ENCODE measurements around the gene RASSF4.

The RASSF4 gene

DNA sequence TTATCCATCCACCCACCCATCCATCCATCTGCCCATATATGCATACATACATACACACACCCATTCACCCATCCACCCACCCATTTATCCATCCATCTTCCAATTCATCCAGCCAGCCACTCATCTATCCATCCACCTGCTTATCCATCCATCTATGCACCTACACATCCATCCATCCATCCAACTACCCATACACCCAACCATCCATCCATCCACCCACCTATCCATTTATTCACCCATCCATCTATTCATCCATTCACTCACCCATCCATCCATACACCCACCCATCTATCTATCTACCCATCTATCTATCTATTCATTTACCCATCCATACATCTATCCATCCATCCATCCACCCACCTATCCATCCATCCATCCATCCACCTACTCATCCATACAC, 31.1 kb upstream of the RASSF4 start:
- no peak for DNase-seq

- DNase-seq = no peak
These were observed 30.0 kb upstream of the RASSF4 start for GRCh38 chr10:44929356-44930255.

DNA sequence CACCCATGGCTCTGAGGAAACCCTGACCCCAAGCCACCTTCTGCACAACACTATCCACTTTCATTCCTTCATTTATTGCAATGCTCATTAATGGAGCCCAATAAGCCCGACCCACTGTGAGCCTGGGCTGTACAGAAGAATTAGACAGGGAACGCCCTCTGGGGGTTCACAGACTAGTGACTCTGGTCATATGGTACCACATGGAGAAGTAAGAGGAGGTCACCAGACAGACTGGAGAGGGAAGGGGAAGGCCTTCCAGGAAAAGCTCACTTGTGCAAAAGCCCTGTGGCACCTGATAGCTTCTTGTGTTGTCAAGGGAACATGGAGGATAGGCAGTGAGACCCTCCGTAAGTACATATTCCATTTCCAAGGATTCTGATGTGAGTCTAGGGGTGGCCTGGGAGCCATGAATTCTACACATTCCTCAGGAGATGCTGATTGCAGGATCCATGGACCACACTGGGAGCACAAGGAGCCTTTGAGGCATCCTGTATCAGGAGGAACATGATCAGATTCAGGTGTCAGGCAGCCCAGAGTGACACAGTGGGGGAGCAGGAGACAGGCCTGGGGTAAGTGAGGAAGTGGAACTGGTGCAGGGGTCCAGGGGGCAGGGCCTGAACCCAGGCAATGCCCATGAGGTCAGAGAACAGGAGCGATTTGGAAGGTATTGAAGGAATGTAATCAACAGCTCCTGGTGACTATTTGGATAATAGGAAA, 28.5 kb upstream of the RASSF4 start:
- DNase-seq = no peak

GRCh38 chr10:44931621-44932516, 27.7 kb upstream of the RASSF4 start:
- DNase-seq = no peak

GRCh38 chr10:44932517-44933450, 26.8 kb upstream of the RASSF4 start:
- peak; percentile 26 for DNase-seq

DNA sequence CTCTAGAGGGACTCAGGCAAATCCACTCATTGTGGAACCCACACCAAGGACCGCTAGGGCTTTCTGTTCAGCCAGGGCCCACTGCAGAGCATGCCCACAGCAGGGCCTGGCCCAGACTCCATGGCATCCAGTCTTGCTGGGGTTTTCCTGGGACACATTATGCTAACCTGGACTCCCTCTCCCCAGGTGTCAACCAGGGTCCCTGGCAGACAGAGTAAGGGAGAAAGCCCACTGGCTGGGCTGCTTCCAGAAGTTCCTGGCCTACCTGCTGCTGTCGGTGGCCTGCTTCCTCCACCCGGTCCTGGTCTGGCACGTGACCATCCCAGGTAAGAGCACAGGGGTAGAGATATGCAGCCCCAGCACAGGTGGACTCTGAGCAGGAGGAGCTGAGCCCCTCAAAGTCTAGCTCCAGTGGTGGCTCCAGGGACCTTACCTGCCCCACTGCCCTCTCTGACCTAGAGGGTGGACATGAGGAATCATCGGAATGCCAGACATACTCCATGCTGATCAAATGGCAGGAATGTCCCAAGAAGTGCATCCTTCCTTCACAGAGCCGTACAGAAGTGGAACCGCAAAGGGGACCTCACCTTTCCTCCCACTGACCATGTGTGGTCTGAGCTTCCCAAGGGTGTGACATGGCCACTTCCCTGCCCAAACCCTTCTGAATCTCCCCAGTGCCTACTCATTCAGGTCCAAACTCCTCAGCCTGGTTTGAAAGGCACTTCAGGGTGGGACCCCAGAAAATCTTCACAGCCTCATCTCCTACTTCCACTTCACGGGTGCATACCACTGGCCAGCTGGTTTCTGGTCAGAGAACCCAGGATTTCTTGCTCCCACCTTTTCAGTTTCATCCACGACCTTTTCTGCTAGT, 25.9 kb upstream of the RASSF4 start:
- no peak for DNase-seq

DNA sequence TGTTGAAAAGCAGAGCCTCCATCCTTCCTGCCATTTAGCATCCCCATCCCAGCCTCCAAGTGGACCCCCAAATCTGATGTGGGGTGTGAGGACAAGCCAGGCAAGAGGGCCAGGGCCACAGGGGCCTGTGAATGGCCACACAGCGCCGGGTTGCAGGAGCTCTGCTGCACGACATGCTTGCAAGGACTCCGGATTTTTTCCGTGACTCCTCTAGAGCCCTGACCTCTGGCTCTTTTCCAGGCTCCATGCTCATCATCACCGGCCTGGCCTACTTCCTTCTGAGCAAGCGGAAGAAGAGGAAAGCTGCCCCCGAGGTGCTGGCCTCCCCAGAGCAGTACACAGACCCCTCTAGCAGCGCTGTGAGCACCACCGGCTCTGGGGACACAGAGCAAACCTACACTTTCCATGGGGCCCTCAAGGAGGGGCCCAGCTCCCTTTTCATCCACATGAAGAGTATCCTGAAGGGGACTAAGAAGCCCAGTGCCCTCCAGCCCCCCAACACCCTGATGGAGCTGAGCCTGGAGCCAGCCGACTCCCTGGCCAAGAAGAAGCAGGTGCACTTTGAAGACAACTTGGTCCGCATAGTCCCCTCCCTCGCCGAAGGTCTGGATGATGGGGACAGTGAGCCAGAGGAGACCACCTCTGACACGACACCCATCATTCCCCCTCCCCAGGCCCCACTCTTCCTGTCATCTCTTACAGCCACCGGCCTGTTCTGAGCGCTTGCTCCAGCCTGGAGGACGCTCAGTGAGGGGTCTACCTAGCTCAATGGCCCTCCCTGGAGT, 25.0 kb upstream of the RASSF4 start:
- no peak for DNase-seq

DNA sequence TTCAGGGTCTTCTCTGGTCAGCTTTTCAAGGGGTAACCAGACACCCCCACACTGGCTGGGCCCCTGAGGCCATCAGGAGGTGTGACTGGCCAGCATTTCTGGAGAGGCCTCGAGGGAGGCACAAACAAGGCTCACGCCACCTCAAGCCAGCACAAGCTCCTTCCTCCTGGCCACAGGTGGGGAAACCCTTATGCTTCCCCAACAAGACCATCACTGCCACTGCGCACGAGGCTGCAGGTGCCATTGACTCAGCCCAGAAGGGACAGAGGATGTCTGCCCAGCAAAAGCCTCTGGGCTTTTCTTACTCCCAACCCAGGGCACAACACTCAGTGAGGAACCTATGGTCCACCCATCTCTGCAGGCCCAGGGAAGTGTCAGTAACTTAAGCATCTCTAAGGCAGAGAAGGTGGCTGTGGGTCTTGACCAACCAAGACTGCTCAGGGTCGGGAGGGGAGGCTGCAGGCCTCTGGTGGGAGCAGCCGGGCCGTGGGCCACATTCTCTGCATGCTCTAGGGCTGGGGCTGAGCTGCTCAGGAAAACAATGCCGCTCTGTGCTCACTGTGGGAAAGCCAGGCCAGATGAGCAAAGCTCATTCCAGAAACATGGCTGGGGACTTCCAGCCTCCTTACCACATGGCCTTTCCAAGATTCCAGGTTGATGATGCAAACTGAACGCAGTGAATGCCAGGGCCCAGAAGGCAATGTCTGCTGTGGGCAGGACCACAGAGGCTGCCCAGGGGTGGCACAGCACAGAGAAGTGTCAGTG, 24.2 kb upstream of the RASSF4 start:
- no peak for DNase-seq

GRCh38 chr10:44935966-44936295, 23.7 kb upstream of the RASSF4 start:
- DNase-seq = no peak

GRCh38 chr10:44936314-44936975, 23.2 kb upstream of the RASSF4 start:
- DNase-seq = no peak

- no peak for DNase-seq
These were observed 22.2 kb upstream of the RASSF4 start for GRCh38 chr10:44937196-44938005.

DNA sequence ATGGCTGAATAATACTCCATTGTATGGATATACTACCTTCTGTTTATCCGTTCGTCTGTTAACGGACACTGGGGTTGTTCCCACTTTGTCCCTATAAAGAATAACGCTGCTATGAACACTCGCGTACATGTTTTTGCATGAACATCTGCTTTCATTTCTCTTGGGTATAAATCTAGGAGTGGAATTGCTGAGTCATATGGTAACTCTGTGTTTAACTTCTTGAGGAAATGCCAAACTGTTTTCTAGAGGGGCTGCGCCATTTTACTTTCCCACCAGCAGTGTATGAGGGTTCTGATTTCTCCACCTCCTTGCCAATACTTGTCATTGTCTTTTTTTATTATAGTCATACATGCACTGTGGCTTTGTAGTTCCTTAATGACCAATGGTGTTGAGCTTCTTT, 20.6 kb upstream of the RASSF4 start:
- DNase-seq = no peak

- DNase-seq = no peak
These were observed 19.8 kb upstream of the RASSF4 start for GRCh38 chr10:44939691-44940401.

DNA sequence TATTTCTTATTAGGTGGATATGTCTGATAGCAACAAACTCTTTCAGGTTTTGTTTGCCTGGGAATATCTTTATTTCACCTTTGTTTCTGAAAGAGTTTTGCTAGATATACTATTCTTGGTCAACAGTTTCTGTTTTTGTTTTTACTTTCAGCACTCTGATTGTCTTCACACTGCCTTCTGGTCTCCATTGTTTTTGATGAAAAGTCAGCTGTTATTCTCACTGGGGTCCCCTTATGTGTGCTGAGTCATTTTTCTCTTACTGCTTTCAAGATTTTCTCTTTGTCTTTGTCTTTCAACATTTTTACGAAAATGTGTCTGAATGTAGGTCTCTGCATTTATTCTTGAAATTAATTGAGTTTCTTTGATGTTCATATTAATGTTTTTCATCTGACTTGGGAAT, 15.2 kb upstream of the RASSF4 start:
- DNase-seq = no peak

GRCh38 chr10:44946205-44946604, 13.4 kb upstream of the RASSF4 start:
- no peak for DNase-seq

DNA sequence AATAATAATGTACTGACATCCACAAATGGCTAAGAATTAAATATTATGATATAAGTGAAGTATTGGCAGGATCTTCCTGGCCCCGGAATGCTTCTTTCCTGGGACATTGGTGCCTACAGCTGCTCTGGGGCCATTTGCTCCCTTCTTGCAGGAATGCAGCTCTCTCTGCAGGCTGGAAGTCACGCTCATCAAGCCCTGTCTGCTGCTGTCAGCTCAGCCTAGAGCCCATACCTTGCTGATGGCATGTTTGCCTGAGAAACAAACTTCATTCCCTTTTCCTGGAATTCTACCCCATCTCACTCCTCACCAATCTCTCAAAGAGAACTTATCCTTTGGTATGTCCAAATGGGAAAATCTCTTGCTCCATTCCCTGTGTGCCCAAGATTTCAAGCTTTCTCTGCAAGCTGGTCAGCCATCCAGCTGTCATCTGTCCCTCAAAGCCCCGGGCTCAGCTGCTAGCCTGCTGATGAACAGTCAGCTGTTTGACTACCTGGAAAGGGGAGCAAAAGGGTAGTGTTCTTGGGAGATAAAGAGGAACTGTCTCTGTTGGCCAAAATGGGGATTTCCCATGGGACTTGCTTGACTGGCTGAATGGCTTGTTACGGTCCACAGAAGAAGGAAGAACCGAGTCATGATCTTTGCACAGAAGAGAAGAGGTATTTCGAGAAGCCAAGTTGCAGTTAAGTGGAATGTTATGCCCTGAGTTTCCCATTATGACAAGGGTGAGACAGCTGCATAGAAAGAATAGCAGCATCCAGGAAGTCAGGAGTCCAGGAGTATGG, 12.0 kb upstream of the RASSF4 start:
- DNase-seq = no peak

DNA sequence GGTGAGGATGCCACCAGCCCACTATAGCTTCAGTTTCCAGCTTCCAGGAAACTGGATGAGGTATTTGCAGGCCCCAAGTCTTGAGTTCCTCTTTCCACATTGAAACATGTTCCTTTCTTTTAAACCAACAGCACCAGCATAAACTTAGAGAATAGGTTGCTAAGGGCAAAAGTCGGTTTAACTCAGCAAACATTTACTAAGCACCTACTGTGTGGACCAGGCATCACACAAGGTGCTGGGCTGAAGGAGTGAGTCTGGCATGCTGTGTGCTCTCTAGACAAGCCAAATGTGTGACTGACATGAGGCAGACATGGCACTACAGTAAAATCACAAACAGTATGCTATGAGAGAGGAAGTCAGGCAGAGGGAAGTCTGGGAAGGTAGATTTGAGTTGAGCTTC, 11.0 kb upstream of the RASSF4 start:
- no peak for DNase-seq

Data from COR-L47 (cell line).